Caco-2 (cell line): Measurements from ENCODE around the gene RHPN2. TPM values are rescaled to one million over a fixed set of nuclear protein-coding genes. Genes with fewer than 3 reads are reported as not detected.

Source experiments
- BruUV-seq: library from RNA; stranded (reverse); fragments of 400-500 nt; replicated peaks from 2 replicates; lab custom pipeline; 2021; lab: Mats Ljungman, UMichigan
- CTCF ChIA-PET: fragments of 300-600 bp; sonication (Branson Sonifier 250); formaldehyde crosslinking; loops from one replicate; lab custom pipeline; 2022; ENCODE audit warnings: antibody characterized with exemption; lab: Charles Lee
- POLR2A ChIA-PET: fragments of 300-600 bp; sonication (Branson Sonifier 250); formaldehyde crosslinking; loops from one replicate; lab custom pipeline; 2022; ENCODE audit warnings: antibody characterized with exemption; lab: Charles Lee
- DNase-seq, 2 experiments: peaks; one replicate each; pipeline versions ENCODE4 v3.0.0 to v3.0.0-alpha.2; 2020 to 2022
- H3K27me3 ChIP-seq: replicated peaks from 2 replicates; pipeline ENCODE4 v1.6.0; 2011; ENCODE audit warnings: low read length; ENCODE audit not compliant: control insufficient read depth, insufficient read depth
- H3K36me3 ChIP-seq: 2 replicates; pipeline ENCODE4 v1.5.1; 2011; ENCODE audit warnings: low read length; ENCODE audit not compliant: control insufficient read depth, insufficient read depth
- H3K4me1 ChIP-seq: fragments of 250-450 bp; sonication (Bioruptor Pico); 2 replicates; pipeline ENCODE4 v1.5.1; 2020; ENCODE audit warnings: mild to moderate bottlenecking
- H3K4me3 ChIP-seq: 2 replicates; pipeline ENCODE4 v1.5.1; 2011; ENCODE audit warnings: low read depth, mild to moderate bottlenecking, control low read depth, low read length
- H3K9me3 ChIP-seq: fragments of 250-450 bp; sonication (Bioruptor Pico); 2 replicates; pipeline ENCODE4 v1.5.1; 2020; ENCODE audit warnings: mild to moderate bottlenecking, moderate library complexity
- H3K27ac Mint-ChIP-seq: one replicate; pipeline ENCODE4 v1.8.0; 2022; ENCODE audit warnings: mixed read lengths; ENCODE audit not compliant: unreplicated experiment
- H3K27me3 Mint-ChIP-seq: one replicate; pipeline ENCODE4 v1.8.0; 2022; ENCODE audit warnings: mixed read lengths; ENCODE audit not compliant: insufficient read depth, unreplicated experiment
- H3K36me3 Mint-ChIP-seq: one replicate; pipeline ENCODE4 v1.8.0; 2022; ENCODE audit warnings: mild to moderate bottlenecking, mixed read lengths; ENCODE audit not compliant: insufficient read depth, unreplicated experiment
- H3K4me1 Mint-ChIP-seq: one replicate; pipeline ENCODE4 v1.8.0; 2022; ENCODE audit warnings: low read depth, mixed read lengths; ENCODE audit not compliant: unreplicated experiment
- H3K4me3 Mint-ChIP-seq: one replicate; pipeline ENCODE4 v1.8.0; 2022; ENCODE audit warnings: mild to moderate bottlenecking, moderate library complexity, mixed read lengths; ENCODE audit not compliant: unreplicated experiment
- H3K9me3 Mint-ChIP-seq: one replicate; pipeline ENCODE4 v1.8.0; 2022; ENCODE audit warnings: mixed read lengths; ENCODE audit not compliant: unreplicated experiment
- intact Hi-C: fragments of 100-400 bp; cut with micrococcal nuclease; formaldehyde crosslinking; loops from one replicate; pipeline ENCODE4 v1.10.0; 2022; ENCODE audit not compliant: unreplicated experiment
- total RNA-seq: library from RNA; stranded (reverse); gene quantifications from 2 replicates; pipeline ENCODE4 v1.2.3, GENCODE V29; 2022
- TF ChIP-seq, protein P1 (sequence below), 2 experiments: fragments of 200-600 bp in 1 of 2; IDR thresholded peaks; 1 replicate in 1 of 2; 2 replicates in 1 of 2; pipeline versions ENCODE4 v1.5.1 to v1.8.0; 2011 to 2022; ENCODE audit warnings: antibody characterized with exemption in 1 of 2, control low read depth in 1 of 2, inconsistent platforms in 1 of 2, low read depth in 1 of 2, low read length in 1 of 2, mild to moderate bottlenecking in 1 of 2, moderate library complexity in 1 of 2; ENCODE audit not compliant: insufficient read depth in 1 of 2, severe bottlenecking in 1 of 2, unreplicated experiment in 1 of 2

Gene RHPN2
- total RNA-seq, 1 experiment from 2014 or later: 69.5 TPM

DNA sequence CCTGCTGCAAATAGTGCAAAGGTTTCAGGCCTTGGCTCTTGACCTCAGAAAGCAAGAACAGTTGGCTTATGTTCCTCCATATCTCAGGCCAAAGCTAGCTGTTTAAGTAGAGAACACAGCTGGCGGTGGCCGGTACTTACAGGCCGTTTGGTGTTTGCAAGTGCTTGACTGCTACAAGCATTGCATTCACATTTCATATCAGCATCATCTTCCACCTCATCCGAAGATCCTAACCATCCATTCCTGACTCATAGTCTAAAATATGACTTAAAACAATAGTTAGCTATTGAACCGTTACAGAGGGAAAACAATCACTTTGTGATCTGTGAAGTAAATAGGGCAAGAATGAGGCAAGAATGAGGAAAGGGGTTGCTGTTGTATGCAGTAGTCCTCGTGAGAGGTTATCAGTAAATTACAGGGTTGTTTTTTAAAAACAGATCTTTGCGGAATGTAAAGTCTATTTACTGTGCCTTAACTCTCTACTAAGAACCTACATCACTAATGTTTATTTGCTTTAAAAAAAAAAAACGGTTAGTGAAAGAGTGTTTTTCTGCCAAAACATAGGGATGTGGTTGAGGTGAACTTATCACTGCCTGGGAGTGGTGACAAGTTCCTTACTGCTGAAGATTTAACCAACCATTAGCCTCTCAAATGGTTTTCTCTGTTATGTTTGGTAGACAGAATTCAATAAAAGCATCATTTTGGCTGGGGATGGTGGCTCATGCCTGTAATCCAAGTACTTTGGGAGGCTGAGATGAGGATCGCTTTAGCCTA is 45.6 kb upstream of the RHPN2 start:
- CTCF ChIA-PET: no interaction called here
- Histone ChIP-seq H3K9me3 (no peaks in the 10 kb centered on the region), H3K4me1 (no peaks in the 10 kb centered on the region), H3K36me3 (peaks cover 2% of the 10 kb centered on the region; the same call in 1 of the 2 replicates), H3K4me3 (no peak overlapping the region), H3K27me3 (no peaks in the 10 kb centered on the region)
- no peak overlapping the region for H3K27ac Mint-ChIP-seq
- POLR2A ChIA-PET: no interaction called here
- TF ChIP-seq, protein P1, sequence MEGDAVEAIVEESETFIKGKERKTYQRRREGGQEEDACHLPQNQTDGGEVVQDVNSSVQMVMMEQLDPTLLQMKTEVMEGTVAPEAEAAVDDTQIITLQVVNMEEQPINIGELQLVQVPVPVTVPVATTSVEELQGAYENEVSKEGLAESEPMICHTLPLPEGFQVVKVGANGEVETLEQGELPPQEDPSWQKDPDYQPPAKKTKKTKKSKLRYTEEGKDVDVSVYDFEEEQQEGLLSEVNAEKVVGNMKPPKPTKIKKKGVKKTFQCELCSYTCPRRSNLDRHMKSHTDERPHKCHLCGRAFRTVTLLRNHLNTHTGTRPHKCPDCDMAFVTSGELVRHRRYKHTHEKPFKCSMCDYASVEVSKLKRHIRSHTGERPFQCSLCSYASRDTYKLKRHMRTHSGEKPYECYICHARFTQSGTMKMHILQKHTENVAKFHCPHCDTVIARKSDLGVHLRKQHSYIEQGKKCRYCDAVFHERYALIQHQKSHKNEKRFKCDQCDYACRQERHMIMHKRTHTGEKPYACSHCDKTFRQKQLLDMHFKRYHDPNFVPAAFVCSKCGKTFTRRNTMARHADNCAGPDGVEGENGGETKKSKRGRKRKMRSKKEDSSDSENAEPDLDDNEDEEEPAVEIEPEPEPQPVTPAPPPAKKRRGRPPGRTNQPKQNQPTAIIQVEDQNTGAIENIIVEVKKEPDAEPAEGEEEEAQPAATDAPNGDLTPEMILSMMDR (IDR thresholded peaks at IDR 0.05; ENCODE audit: insufficient read depth in 1 of 2, low read depth in 1 of 2, low read length in 1 of 2, severe bottlenecking in 1 of 2, unreplicated experiment in 1 of 2): no peak
- H3K27me3 Mint-ChIP-seq: no peaks in the 10 kb centered on the region
- H3K4me3 Mint-ChIP-seq: no peak overlapping the region
- intact Hi-C loops: no loop called here
- DNase-seq: no peak
- H3K36me3 Mint-ChIP-seq: peaks cover 59% of the 10 kb centered on the region
- BruUV-seq: no TSS peak
- no peaks in the 10 kb centered on the region for H3K9me3 Mint-ChIP-seq
- H3K4me1 Mint-ChIP-seq: no peaks in the 10 kb centered on the region

DNA sequence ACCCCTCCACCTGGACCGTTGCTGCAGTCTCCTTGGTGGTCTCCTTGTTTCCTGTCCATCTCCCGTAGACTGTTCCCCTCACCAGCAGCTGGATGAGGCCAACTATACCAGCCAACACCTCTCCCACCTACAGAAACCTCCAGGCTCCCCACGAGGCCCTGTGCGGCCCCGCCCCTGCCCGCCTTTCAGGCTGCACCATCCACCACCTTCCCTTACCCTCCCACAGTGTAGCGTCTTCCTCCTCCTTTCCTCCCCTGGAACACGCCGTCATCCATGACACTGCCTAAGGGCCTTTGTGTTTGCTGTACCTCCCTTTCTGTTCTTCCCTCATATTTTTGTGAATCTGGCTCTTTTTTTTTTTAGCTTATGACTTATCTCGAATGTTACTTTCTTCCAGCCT is 43.5 kb upstream of the RHPN2 start:
- peaks cover 61% of the 10 kb centered on the region for H3K36me3 Mint-ChIP-seq

DNA sequence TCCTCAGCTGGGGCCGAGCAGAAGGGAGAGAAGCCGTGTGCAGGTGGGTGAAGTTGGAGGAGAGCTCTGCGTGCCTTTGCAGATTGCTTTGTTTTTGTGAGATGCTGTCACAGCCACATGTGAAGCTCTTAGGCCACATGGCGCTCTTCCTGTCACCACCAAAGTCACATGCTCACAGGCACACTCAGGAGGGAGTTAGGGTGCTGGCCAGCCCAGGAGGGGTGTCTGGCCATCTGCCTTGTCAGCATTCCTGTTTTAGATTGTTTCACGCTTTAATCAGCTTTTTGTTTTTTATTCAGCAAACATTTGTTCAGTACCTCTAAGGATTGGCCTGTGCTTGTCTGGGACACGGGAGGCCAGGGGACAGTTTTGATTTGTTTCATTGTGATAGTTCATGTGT is 38.2 kb upstream of the RHPN2 start:
- Mint-ChIP-seq H3K36me3 (peaks cover 85% of the 10 kb centered on the region), H3K4me1 (peaks cover 18% of the 10 kb centered on the region)
- BruUV-seq: no TSS peak

More for the DNA sequence above, 43.5 kb upstream of the RHPN2 start:
- no peak overlapping the region for H3K4me3 ChIP-seq
- no peaks in the 10 kb centered on the region for H3K27me3 ChIP-seq
- no peak overlapping the region for H3K4me3 Mint-ChIP-seq
- DNase-seq: no peak
- no TSS peak for BruUV-seq
- POLR2A ChIA-PET: no interaction called here
- CTCF ChIA-PET: no interaction called here
- H3K36me3 ChIP-seq: peaks cover 2% of the 10 kb centered on the region; the same call in 1 of the 2 replicates
- no peaks in the 10 kb centered on the region for H3K4me1 Mint-ChIP-seq
- no peaks in the 10 kb centered on the region for H3K9me3 ChIP-seq
- no peaks in the 10 kb centered on the region for H3K4me1 ChIP-seq
- H3K27ac Mint-ChIP-seq: peak overlapping the region; percentile 4
- H3K27me3 Mint-ChIP-seq: no peaks in the 10 kb centered on the region
- intact Hi-C loops: no loop called here
- no peaks in the 10 kb centered on the region for H3K9me3 Mint-ChIP-seq
- TF ChIP-seq, protein P1 (IDR thresholded peaks at IDR 0.05; ENCODE audit: insufficient read depth in 1 of 2, low read depth in 1 of 2, low read length in 1 of 2, severe bottlenecking in 1 of 2, unreplicated experiment in 1 of 2): no peak

More for the DNA sequence above, 38.2 kb upstream of the RHPN2 start:
- Mint-ChIP-seq H3K27me3 (no peaks in the 10 kb centered on the region), H3K4me3 (no peak overlapping the region), H3K27ac (no peak overlapping the region), H3K9me3 (no peaks in the 10 kb centered on the region)
- TF ChIP-seq, protein P1 (IDR thresholded peaks at IDR 0.05; ENCODE audit: insufficient read depth in 1 of 2, low read depth in 1 of 2, low read length in 1 of 2, severe bottlenecking in 1 of 2, unreplicated experiment in 1 of 2): no peak
- Histone ChIP-seq H3K4me1 (peaks cover 20% of the 10 kb centered on the region), H3K9me3 (no peaks in the 10 kb centered on the region), H3K36me3 (peaks cover 4% of the 10 kb centered on the region; the same call in 1 of the 2 replicates), H3K4me3 (no peak overlapping the region), H3K27me3 (no peaks in the 10 kb centered on the region)
- CTCF ChIA-PET: no interaction called here
- POLR2A ChIA-PET: no interaction called here
- DNase-seq: no peak
- intact Hi-C loops: loop anchor here (5.0 kb wide), 2 partner anchors 41 to 131 kb away; partner anchors contain the start of genes CEP89, FAAP24 and RHPN2
